8988T (cell line): Measurements from ENCODE around the gene PBX1.

Experiments
- DNase-seq: peaks from one replicate; pipeline ENCODE4 v3.0.0; 2011

Gene PBX1

DNA sequence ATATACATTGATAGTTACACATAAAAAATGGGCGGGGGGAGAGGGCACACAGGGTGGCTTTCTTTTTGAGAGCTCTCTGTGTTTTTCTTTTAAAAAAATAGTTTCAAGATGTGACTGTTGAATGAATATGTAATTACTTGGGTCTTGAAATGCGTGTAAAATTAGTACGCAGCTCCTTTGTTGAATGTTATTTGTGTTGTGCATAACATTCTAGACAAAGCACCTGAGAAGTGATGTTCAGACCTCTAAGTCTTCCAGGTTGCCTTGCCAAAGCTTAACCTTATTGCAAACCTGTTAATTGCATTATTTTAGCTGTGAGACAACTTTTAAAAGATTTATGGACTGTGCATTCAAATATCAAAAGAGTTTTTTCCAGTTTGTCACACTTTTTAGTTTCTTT lies 5.4 kb downstream of the PBX1 start:
- DNase-seq = no peak

DNA sequence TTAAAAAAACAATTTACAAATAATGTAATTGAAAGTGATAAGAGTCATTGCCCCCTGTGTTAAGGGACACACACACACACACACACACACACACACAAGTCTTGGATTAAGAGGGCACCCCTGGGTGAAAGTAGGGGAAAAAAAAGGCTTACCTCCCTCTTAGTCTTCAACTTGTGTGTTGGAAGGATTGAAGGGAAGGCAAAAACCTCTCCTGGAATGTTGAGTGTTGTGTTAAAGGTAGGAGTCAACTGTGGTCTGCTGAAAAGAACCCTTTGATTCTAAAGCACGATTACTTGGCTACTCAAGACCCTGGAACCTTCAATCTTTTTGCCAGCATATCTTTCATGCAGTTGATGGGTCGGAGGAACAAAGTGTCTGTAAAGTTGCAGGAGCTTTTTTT lies 6.4 kb downstream of the PBX1 start:
- DNase-seq = no peak

DNA sequence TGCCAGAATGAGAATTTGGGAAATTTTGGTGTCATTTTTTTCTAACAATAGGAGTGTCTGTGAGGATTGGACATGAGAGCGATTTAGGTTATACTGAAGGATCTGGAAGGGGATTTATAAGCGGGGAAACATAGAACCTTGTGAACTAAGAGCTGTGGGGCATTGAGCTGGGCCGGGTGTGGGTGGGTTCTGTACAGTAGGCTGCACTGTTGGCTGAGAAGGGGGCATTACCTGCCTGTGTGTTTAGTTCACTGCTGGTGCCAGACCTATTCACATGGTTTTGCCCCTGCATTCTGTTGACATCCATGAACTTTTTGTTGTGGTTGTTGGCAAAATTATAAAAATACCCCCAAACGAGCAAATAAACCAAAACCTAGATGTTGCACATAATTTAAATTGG lies 8.8 kb downstream of the PBX1 start:
- DNase-seq = no peak

- DNase-seq = no peak
Observed at GRCh38 chr1:164569241-164569640, 10.3 kb downstream of the PBX1 start.

GRCh38 chr1:164569866-164570265 lies 10.9 kb downstream of the PBX1 start:
- no peak for DNase-seq

DNA sequence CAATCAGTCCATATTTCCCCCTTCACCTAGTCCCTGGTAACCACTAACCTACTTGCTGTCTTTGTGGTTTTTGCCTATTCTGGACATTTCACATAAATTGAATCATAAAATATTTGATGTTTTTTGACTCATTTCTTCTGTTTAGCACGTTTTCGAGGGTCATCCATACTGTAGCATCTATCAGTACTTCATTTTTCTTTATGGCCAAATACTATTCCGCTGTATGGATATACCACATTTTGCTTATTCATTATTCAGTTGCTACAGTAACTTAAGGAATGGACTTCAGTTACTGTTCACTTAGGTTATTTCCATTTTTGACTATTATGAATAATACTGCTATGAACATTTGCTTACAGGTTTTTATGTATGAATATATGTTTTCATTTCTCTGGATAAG lies 12.3 kb downstream of the PBX1 start:
- no peak for DNase-seq

GRCh38 chr1:164575356-164575886 lies 16.4 kb downstream of the PBX1 start:
- DNase-seq = no peak

- DNase-seq = no peak
Observed at GRCh38 chr1:164576291-164577271, 17.6 kb downstream of the PBX1 start.

DNA sequence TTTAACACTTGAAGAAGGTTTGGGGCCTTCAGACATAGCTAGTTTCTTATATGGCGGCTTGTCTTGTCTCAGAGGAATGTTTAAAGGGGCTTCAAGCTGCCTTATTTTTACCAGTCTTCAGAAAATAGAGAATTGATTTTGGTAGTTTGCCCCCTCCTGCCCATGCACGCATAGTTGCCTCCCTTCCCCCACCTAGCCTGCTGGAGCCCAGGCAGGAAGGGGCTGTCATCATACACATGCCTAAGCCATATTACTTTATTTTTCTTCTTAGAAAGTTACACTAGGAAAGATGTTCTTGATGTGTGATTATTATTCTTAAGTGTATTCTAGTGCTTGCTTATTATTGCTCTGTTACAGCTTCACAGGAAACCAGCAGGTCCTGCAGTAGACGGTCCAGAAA lies 18.3 kb downstream of the PBX1 start:
- DNase-seq = no peak

DNA sequence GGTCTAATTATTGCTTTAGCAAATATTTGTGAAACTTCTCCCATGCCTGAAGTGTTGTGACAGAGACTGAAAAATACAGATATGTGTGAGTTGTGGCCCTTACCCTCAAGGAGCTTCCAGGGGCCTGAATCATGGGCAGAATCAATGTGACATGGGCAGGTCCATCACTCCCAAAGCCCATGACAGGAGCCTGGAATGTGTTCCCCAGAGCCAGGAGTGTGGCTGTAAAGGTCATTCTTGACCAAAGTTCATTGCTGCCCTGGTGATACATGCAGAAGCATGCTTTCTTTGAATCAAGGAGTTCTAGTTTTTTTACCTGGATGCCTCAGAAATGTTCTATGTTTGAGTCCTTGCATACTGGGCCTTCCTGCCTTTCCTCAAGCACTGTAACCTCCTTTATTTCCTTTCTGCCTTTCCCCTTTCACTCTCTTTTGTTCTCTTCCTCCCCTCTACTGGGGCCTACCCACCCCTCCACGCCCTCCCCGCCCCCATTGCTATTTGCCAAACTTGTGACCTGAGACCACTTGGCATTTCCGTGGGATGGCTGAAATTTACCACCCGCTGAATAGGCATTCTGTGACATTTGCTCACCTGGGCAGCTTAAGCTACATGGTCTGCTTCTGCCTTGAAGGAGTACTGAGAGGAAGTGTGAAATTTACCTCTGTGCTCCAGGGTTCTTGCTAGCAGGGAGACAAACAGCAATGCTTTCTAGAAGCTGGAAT lies 19.7 kb downstream of the PBX1 start:
- DNase-seq = no peak

DNA sequence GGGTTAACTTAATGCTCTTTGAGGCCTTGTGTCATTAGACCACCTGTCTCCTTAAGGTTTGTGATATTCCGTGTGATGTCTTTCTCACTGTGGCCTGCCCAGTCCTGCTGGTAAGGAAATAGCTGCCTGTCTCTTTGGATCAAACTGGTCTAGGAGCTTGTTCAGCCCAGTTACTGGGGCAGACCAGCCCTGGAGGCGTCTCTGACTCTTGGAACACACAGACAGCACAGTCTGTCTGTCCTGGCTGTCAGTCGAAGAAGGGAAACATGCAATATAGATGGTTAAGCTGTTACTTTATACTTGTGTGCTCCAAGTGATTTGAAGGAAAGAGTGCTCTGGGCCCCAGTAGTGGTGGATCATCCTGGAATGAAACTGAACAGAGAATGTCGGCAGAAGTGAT lies 20.4 kb downstream of the PBX1 start:
- DNase-seq = no peak

DNA sequence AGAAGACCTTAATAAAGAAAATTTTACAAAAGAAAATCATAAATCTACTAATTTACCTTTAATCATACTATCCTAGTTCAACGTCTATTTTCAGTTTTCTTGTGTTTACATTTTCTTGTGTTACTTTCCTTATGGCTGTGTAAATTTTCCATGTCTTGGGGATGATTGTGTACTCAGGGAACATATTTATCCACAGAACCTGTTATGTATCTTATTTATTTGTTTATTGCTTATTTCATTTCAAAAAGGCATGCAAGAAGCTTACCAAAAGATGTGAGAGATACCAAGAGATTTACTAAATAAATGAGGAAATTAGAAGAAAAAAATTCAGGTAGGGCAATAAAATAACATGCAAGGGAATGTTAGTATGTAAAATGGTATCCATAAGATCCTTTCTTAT lies 22.8 kb downstream of the PBX1 start:
- DNase-seq = no peak

GRCh38 chr1:164583196-164583595 lies 24.2 kb downstream of the PBX1 start:
- no peak for DNase-seq

GRCh38 chr1:164583835-164584539 lies 25.0 kb downstream of the PBX1 start:
- DNase-seq = no peak

DNA sequence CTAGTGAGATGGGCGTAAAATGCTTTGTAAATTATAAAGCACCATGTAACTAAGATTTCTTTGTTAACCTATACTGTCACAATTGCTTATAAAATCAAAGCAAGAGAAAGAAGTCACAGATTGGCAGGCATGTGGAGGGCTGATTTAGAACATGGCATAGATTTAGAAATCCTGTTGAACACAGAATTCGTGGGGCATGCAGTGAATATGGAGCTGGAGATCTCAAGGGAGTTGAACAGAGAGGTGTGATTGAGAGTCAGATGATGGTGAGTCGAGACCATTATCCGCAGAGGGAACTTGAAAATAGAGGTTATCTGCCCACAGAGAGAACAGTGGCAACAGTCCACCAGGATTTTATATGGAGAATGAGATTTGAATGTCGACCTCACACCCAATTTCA lies 27.6 kb downstream of the PBX1 start:
- DNase-seq = no peak

GRCh38 chr1:164587617-164588501 lies 28.9 kb downstream of the PBX1 start:
- DNase-seq = no peak

- no peak for DNase-seq
Observed at GRCh38 chr1:164588516-164589341, 29.7 kb downstream of the PBX1 start.

DNA sequence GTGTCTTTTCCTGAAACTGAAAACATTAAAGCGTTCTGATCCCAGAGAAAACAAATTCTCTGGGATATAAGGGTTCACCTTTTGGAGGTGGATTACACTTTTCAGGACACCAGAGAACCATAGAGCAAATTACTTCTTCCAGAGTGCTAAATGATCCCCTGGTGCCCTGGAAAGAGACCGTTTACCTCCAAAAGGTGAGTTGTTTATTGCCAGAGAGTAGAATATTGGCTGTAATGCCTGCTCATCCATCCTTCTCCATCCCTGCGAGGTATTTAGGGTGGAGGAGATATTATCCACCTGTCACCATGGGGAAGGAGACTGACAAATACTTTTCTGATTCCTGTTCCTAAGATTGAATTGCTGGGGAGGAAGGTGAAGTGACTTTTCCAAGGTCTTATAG lies 30.4 kb downstream of the PBX1 start:
- no peak for DNase-seq

- DNase-seq = no peak
Observed at GRCh38 chr1:164589961-164590507, 31.1 kb downstream of the PBX1 start.

- no peak for DNase-seq
Observed at GRCh38 chr1:164590592-164590991, 31.6 kb downstream of the PBX1 start.

- DNase-seq = no peak
Observed at GRCh38 chr1:164591858-164592257, 32.9 kb downstream of the PBX1 start.
